ENCODE results near the gene CYP24A1.

Gene CYP24A1

DNA sequence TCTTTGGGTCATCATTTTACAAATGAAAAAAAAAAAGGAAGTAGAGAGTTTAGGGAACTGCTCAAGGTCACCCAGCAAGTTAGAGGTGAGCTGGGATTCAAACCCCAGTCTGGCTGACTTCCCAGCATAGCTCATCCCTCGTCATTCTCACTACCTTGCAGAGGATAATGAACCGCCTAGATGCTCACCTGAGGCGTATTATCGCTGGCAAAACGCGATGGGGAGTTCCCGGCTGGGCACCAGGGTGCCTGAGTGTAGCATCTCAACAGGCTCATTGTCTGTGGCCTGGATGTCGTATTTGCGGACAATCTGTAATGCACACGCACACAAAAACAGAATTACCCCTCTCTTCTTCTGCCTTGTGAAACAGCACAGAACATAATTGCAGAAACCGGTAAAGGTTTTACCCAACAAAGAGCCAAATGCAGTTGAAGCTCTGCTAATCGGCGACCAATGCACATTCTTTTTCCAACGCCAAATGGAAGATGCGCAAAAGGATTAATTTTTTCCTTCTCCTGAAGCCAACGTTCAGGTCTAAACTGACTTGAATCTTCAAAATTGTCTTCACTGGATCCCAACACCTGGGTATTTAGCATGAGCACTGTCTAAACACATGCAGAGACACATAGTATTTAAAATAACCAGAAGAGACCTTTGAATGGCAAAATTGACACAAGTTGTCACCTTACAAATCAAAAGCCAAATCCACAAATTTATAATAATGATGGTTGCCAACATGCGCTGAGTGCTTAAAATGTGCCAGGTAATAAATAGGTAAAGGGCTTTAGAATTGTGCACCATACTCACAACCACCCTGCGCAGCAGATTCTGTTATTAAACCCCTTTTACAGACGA lies 16.6 kb downstream of the CYP24A1 start:
- TF ChIP-seq CTCF (IDR thresholded peaks at IDR 0.05), result no peak

GRCh38 chr20:54156522-54156921 lies 17.3 kb downstream of the CYP24A1 start:
- TF ChIP-seq CTCF (IDR thresholded peaks at IDR 0.05), result no peak

- no peak for TF ChIP-seq CTCF (IDR thresholded peaks at IDR 0.05)
Observed at GRCh38 chr20:54155736-54156317, 18.0 kb downstream of the CYP24A1 start.

DNA sequence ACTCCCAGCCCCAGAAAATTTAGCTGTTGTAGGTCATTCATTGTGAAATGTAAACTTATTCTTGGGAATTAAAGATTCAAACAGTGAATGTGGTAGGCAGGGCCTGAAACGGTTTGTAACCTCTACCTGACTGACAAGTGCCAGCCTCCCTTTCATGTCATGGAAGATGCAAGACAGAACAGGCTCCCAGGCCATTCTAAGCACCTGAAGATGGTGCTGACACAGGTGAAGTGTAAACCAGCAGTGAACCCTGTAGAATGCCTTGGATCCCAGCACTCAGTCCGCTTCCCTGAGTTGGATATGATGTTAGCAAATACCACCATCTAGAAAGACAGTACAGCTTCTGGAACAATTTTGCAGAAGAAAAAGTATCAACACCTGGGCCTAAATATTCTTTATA lies 19.3 kb downstream of the CYP24A1 start:
- no peak for TF ChIP-seq CTCF (IDR thresholded peaks at IDR 0.05)

DNA sequence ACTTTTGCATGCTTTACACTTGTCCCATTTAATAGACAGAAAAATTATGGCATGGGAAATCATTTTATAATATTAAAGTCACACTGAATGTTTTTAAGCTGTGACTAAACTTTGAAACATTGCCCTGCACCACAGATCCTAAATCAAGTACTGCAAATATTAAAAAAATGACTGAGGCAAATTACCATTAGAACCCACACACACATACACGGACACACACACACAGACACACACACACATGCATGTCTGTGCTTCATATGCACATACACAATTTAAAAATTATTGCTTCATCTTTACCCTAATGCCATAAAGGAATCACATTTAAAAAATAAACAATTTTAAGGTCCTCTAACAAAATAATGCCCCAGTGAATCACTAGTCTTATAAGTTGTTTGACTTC lies 19.9 kb downstream of the CYP24A1 start:
- TF ChIP-seq CTCF (IDR thresholded peaks at IDR 0.05), result no peak

DNA sequence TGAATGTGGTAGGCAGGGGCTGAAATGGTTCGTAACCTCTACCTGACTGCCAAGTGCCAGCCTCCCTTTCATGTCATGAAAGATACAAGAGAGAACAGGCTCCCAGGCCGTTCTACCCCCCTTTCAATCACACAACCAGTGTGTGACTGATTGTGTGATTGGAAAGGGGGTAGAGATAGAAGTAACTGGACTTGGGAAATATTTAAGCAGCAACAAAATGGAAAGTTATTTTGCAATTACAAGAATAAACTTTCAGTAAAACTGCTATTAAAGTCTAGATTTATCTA lies 20.8 kb downstream of the CYP24A1 start:
- TF ChIP-seq CTCF (IDR thresholded peaks at IDR 0.05), result no peak

- no peak for TF ChIP-seq CTCF (IDR thresholded peaks at IDR 0.05)
Observed at GRCh38 chr20:54152227-54153040, 21.4 kb downstream of the CYP24A1 start.

Data from LNCAP (cell line).